H1 (cell line): Measurements from ENCODE around the gene NME4. TPM values are rescaled to one million over a fixed set of nuclear protein-coding genes. Genes with fewer than 3 reads are reported as not detected.

Source experiments
- CTCF ChIA-PET: fragments of 300-600 bp; sonication (Branson Sonifier 250); formaldehyde crosslinking; loops from one replicate; lab custom pipeline; 2021; ENCODE audit not compliant: partially characterized antibody; lab: Charles Lee
- POLR2A ChIA-PET: fragments of 300-600 bp; sonication (Branson Sonifier 250); formaldehyde crosslinking; loops from one replicate; lab custom pipeline; 2021; ENCODE audit warnings: inconsistent platforms; ENCODE audit not compliant: partially characterized antibody; lab: Charles Lee
- DNase-seq, 2 experiments: peaks; one replicate each; pipeline versions ENCODE4 v3.0.0 to v3.0.0-alpha.2; 2010 to 2022; ENCODE audit warnings: low spot score in 2 of 2, low read depth in 1 of 2, mixed read lengths in 1 of 2
- FAIRE-seq: peaks from 2 replicates; lab custom pipeline; 2011; peaks lifted over from hg19 to GRCh38; lab: Jason Lieb, UNC
- H2AFZ ChIP-seq: 2 replicates; pipeline ENCODE4 v1.8.1; 2012; ENCODE audit warnings: low read length, inconsistent platforms
- H2AK5ac ChIP-seq: 2 replicates; pipeline ENCODE4 v1.6.1; 2013; ENCODE audit warnings: low read depth, low read length
- H2BK120ac ChIP-seq: replicated peaks from 2 replicates; pipeline ENCODE3; 2013; ENCODE audit warnings: low read depth, low read length, inconsistent platforms
- H2BK12ac ChIP-seq: 2 replicates; pipeline ENCODE4 v1.6.1; 2013; ENCODE audit warnings: low read depth, low read length
- H2BK15ac ChIP-seq: 2 replicates; pipeline ENCODE4 v1.6.1; 2013; ENCODE audit warnings: low read length
- H2BK20ac ChIP-seq: 2 replicates; pipeline ENCODE4 v1.6.1; 2013; ENCODE audit warnings: low read length
- H2BK5ac ChIP-seq: 2 replicates; pipeline ENCODE4 v1.6.1; 2013; ENCODE audit warnings: low read depth, low read length
- H3K14ac ChIP-seq: 2 replicates; pipeline ENCODE4 v1.6.1; 2013; ENCODE audit warnings: inconsistent platforms; ENCODE audit not compliant: insufficient read length
- H3K18ac ChIP-seq: 2 replicates; pipeline ENCODE4 v1.6.1; 2013; ENCODE audit warnings: low read length; ENCODE audit errors: extremely low read depth
- H3K23ac ChIP-seq: 2 replicates; pipeline ENCODE4 v1.6.1; 2013; ENCODE audit warnings: inconsistent platforms; ENCODE audit not compliant: insufficient read length
- H3K23me2 ChIP-seq: 2 replicates; pipeline ENCODE4 v1.6.1; 2013; ENCODE audit warnings: low read depth, low read length
- H3K27ac ChIP-seq: 2 replicates; pipeline ENCODE4 v1.6.1; 2011; ENCODE audit warnings: low read depth, low read length, inconsistent platforms
- H3K27me3 ChIP-seq, 4 experiments: replicated peaks in 1 of 4; 1 replicate in 1 of 4; 2 replicates in 3 of 4; pipeline versions ENCODE4 v1.6.1 to v1.8.1; 2011 to 2013; ENCODE audit warnings: low read length in 3 of 4, mild to moderate bottlenecking in 3 of 4, inconsistent platforms in 2 of 4, mixed read lengths in 2 of 4, moderate library complexity in 1 of 4; ENCODE audit not compliant: control insufficient read depth in 3 of 4, insufficient read depth in 3 of 4; ENCODE audit errors: extremely low read depth in 1 of 4
- H3K36me3 ChIP-seq, 4 experiments: 2 replicates each; pipeline versions ENCODE4 v1.6.1 to v1.8.1; 2011 to 2013; ENCODE audit warnings: mild to moderate bottlenecking in 4 of 4, low read length in 3 of 4, moderate library complexity in 2 of 4, control low read depth in 1 of 4, inconsistent platforms in 1 of 4; ENCODE audit not compliant: insufficient read depth in 4 of 4, control insufficient read depth in 2 of 4
- H3K4ac ChIP-seq: replicated peaks from 2 replicates; pipeline ENCODE3; 2013; ENCODE audit warnings: low read length, low read depth, mixed read lengths, inconsistent platforms; ENCODE audit not compliant: insufficient read length
- H3K4me1 ChIP-seq, 4 experiments: replicated peaks in 1 of 4; 1 replicate in 1 of 4; 2 replicates in 3 of 4; pipeline versions ENCODE4 v1.6.1 to v1.8.1; 2011 to 2013; ENCODE audit warnings: low read length in 3 of 4, inconsistent platforms in 2 of 4, mixed read lengths in 1 of 4; ENCODE audit not compliant: insufficient read depth in 4 of 4, control insufficient read depth in 3 of 4
- H3K4me2 ChIP-seq, 2 experiments: 2 replicates each; pipeline versions ENCODE4 v1.6.1 to v1.8.1; 2011 to 2013; ENCODE audit warnings: low read depth in 2 of 2, low read length in 2 of 2, control low read depth in 1 of 2, inconsistent platforms in 1 of 2, mild to moderate bottlenecking in 1 of 2; ENCODE audit not compliant: insufficient read depth in 1 of 2
- H3K4me3 ChIP-seq, 4 experiments: fragments of 200-600, 300-600 bp in 1 of 4; sonication (generic), shearing (Covaris generic), sonication (Bioruptor Twin) in 1 of 4; 2 replicates each; pipeline versions ENCODE4 v1.5.1 to v1.8.1; 2011 to 2016; ENCODE audit warnings: low read length in 4 of 4, low read depth in 3 of 4, control low read depth in 2 of 4, inconsistent platforms in 2 of 4, mild to moderate bottlenecking in 2 of 4, mixed read lengths in 1 of 4, moderate library complexity in 1 of 4; ENCODE audit not compliant: insufficient read depth in 2 of 4; ENCODE audit errors: extremely low read depth in 1 of 4
- H3K56ac ChIP-seq: replicated peaks from 2 replicates; pipeline ENCODE3; 2013; ENCODE audit warnings: low read depth, mild to moderate bottlenecking, mixed read lengths, low read length, inconsistent platforms; ENCODE audit not compliant: insufficient read length
- H3K79me1 ChIP-seq: 2 replicates; pipeline ENCODE4 v1.6.1; 2013; ENCODE audit warnings: low read depth, low read length, control low read depth
- H3K79me2 ChIP-seq, 2 experiments: 2 replicates each; pipeline versions ENCODE4 v1.6.1 to v1.8.1; 2012 to 2013; ENCODE audit warnings: low read length in 2 of 2, mild to moderate bottlenecking in 2 of 2, inconsistent platforms in 1 of 2; ENCODE audit not compliant: insufficient read depth in 2 of 2, control insufficient read depth in 1 of 2
- H3K9ac ChIP-seq, 4 experiments: replicated peaks in 1 of 4; 1 replicate in 1 of 4; 2 replicates in 3 of 4; pipeline versions ENCODE4 v1.6.1 to v1.8.1; 2011 to 2013; ENCODE audit warnings: low read depth in 3 of 4, low read length in 3 of 4, control low read depth in 2 of 4, mild to moderate bottlenecking in 2 of 4, moderate library complexity in 2 of 4, inconsistent platforms in 1 of 4; ENCODE audit errors: extremely low read depth in 1 of 4
- H3K9me3 ChIP-seq, 2 experiments: 2 replicates each; pipeline versions ENCODE4 v1.6.1 to v1.8.1; 2012 to 2013; ENCODE audit warnings: mild to moderate bottlenecking in 2 of 2, moderate library complexity in 2 of 2, control low read depth in 1 of 2, inconsistent platforms in 1 of 2, low read depth in 1 of 2, low read length in 1 of 2, mixed read lengths in 1 of 2; ENCODE audit not compliant: insufficient read depth in 2 of 2
- H4K20me1 ChIP-seq, 2 experiments: replicated peaks in 1 of 2; 2 replicates each; pipeline versions ENCODE3 to v1.8.1; 2011 to 2013; ENCODE audit warnings: inconsistent platforms in 2 of 2, low read length in 2 of 2, mild to moderate bottlenecking in 1 of 2; ENCODE audit not compliant: insufficient read depth in 2 of 2, control insufficient read depth in 1 of 2
- H4K5ac ChIP-seq: 2 replicates; pipeline ENCODE4 v1.6.1; 2013; ENCODE audit warnings: low read length, low read depth, mixed read lengths, inconsistent platforms; ENCODE audit not compliant: insufficient read length
- H4K8ac ChIP-seq: 2 replicates; pipeline ENCODE4 v1.8.0; 2013; ENCODE audit warnings: mild to moderate bottlenecking, moderate library complexity, low read length, inconsistent platforms; ENCODE audit not compliant: insufficient read depth; ENCODE audit errors: extremely low read depth
- H4K91ac ChIP-seq: replicated peaks from 2 replicates; pipeline ENCODE3; 2013; ENCODE audit warnings: low read length, mixed read lengths, inconsistent platforms; ENCODE audit not compliant: insufficient read length
- EZH2 ChIP-seq: fragments of 200-600 bp; sonication (generic); IDR thresholded peaks from 2 replicates; pipeline ENCODE4 v1.7.1; 2012; ENCODE audit warnings: low read depth, mild to moderate bottlenecking, moderate library complexity, low read length, inconsistent platforms; ENCODE audit not compliant: severe bottlenecking
- POLR2A ChIP-seq, 2 experiments: IDR thresholded peaks; 1 replicate in 1 of 2; 2 replicates in 1 of 2; pipeline ENCODE4 v1.6.1; 2011; ENCODE audit warnings: low read depth in 2 of 2, low read length in 2 of 2, mild to moderate bottlenecking in 2 of 2; ENCODE audit errors: control extremely low read depth in 1 of 2
- SRF ChIP-seq: IDR thresholded peaks from 2 replicates; pipeline ENCODE4 v1.6.1; 2011; ENCODE audit warnings: mild to moderate bottlenecking, low read depth, low read length, moderate library complexity
- WGBS, 2 experiments: shearing (Covaris generic) in 1 of 2; methylation state at CpG; one replicate each; pipeline versions ENCODE4 v1.1.6 to v1.1.7; 2013 to 2015; ENCODE audit warnings: low lambda C conversion rate in 2 of 2, mixed read lengths in 2 of 2, inconsistent platforms in 1 of 2, low coverage in 1 of 2, missing lambda C conversion rate in 1 of 2; ENCODE audit not compliant: insufficient replicate concordance in 2 of 2, insufficient coverage in 1 of 2, insufficient read length in 1 of 2; ENCODE audit errors: extremely low coverage in 1 of 2, missing lambda C conversion rate in 1 of 2; 5-methylcytosine and 5-hydroxymethylcytosine counted together
- polyA plus RNA-seq, 7 experiments: library from polyadenylated mRNA; depleted of rRNA in 3 of 7; stranded (reverse) in 5 of 7; unstranded in 2 of 7; fragments of >200 nt in 5 of 7; fragments of 200-250 nt in 2 of 7; gene quantifications; 1 replicate in 5 of 7; 2 replicates in 1 of 7; 4 replicates in 1 of 7; pipeline versions ENCODE4 v1.2.1 to v1.2.3, GENCODE V29; 2011 to 2013; ENCODE audit warnings: missing spikeins in 2 of 7, mixed read lengths in 2 of 7
- total RNA-seq: library from RNA; stranded (reverse); fragmentation: NEBNext Ultra II Directional; extraction: Animal tissue kit (Norgen Biotek cat#: 25700); gene quantifications from 2 replicates; pipeline ENCODE4 v1.2.1, GENCODE V29; 2021

NME4 gene
- total and polyA plus RNA-seq, 2 of the 8 experiments (the other 6 are each of a cell fraction or from before 2014, with no cell fraction given) = 408 to 863 TPM

DNA sequence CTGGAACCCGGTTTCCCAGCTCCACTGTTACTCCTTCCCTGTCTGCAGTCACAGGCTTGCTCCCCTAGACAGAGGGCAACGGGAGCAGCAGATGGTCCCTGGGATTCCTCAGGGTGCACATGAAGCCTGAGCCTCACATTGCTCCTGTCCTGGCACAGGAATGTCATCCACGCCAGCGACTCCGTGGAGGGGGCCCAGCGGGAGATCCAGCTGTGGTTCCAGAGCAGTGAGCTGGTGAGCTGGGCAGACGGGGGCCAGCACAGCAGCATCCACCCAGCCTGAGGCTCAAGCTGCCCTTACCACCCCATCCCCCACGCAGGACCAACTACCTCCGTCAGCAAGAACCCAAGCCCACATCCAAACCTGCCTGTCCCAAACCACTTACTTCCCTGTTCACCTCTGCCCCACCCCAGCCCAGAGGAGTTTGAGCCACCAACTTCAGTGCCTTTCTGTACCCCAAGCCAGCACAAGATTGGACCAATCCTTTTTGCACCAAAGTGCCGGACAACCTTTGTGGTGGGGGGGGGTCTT is 3.1 kb downstream of the NME4 start:
- H3K9me3 ChIP-seq = no peaks in the 10 kb centered on the region
- H2BK120ac ChIP-seq = no peak overlapping the region
- POLR2A ChIA-PET = interaction anchor here (0.7 to 6.7 kb wide), 16 partner anchors 9 to 249 kb away, joined by 3 to 67 read pairs (median 3); partner anchors contain the start of genes CAPN15, NHLRC4 and WDR90
- no peak overlapping the region for H3K23ac ChIP-seq
- H3K9ac ChIP-seq = no peak overlapping the region
- H3K27me3 ChIP-seq = no peaks in the 10 kb centered on the region
- no peak overlapping the region for H3K56ac ChIP-seq
- no peak overlapping the region for H4K91ac ChIP-seq
- DNase-seq = peak in 1 of 2 experiments; percentile 51
- peaks cover 5% of the 10 kb centered on the region for H3K23me2 ChIP-seq
- no peak overlapping the region for H3K14ac ChIP-seq
- no peaks in the 10 kb centered on the region; the same call in 1 of the 2 replicates for H3K79me1 ChIP-seq
- no peak overlapping the region for H2BK20ac ChIP-seq
- no peaks in the 10 kb centered on the region; a peak in 1 of 4 replicates for H3K79me2 ChIP-seq
- H2AFZ ChIP-seq = no peak overlapping the region
- H3K4me3 ChIP-seq = peak overlapping the region in 2 of 4 experiments; percentile 12 to 65; a peak in 1 of 8 replicates
- WGBS, 2 experiments = 91% methylated on average over 10 of the region's 10 CpGs; no CpG with 5 or more reads in 1 of the 2 experiments
- TF ChIP-seq SRF (no peak), POLR2A (IDR thresholded peaks at IDR 0.05; ENCODE audit: control extremely low read depth in 1 of 2, low read depth in 2 of 2, low read length in 2 of 2) (0 out of 3 replicates have a peak, but pooled peaks of 1 of the 2 experiments have one; percentile 13), EZH2 (no peak)
- H2BK5ac ChIP-seq = peak overlapping the region; percentile 63
- peaks cover 0 to 26% (median 13%) of the 10 kb centered on the region in 4 experiments; a peak in 6 of 7 replicates for H3K4me1 ChIP-seq
- H3K36me3 ChIP-seq = peaks cover 7 to 18% (median 14%) of the 10 kb centered on the region in 4 experiments; a peak in 6 of 8 replicates
- H3K4me2 ChIP-seq = peak overlapping the region; percentile 29 to 59; a peak in 2 of 4 replicates
- H2AK5ac ChIP-seq = no peak overlapping the region
- CTCF ChIA-PET = interaction anchor here (0.9 to 1.7 kb wide), 6 partner anchors 8 to 95 kb away, joined by 3 to 9 read pairs (median 4); no protein-coding TSS in a partner anchor
- peak overlapping the region; percentile 32; the same call in 1 of the 2 replicates for H3K18ac ChIP-seq
- H2BK15ac ChIP-seq = no peak overlapping the region
- peaks cover 2 to 21% of the 10 kb centered on the region in 2 experiments for H4K20me1 ChIP-seq
- no peak overlapping the region for H3K4ac ChIP-seq
- FAIRE-seq = no peak
- no peak overlapping the region for H4K5ac ChIP-seq
- no peak overlapping the region for H3K27ac ChIP-seq
- H4K8ac ChIP-seq = no peak overlapping the region
- H2BK12ac ChIP-seq = no peak overlapping the region
